Type B pancreatic cell (in vitro differentiated cells): Measurements from ENCODE around the gene RIMBP2. TPM values are rescaled to one million over a fixed set of nuclear protein-coding genes. Genes with fewer than 3 reads are reported as not detected.

Source experiments
- DNase-seq: peaks from one replicate; pipeline ENCODE4 v3.0.0; 2021; ENCODE audit warnings: mixed read lengths; ENCODE audit not compliant: unreplicated experiment; ENCODE audit errors: extremely low spot score
- H3K27ac Mint-ChIP-seq: 2 replicates; pipeline ENCODE4 v1.8.0; 2021; ENCODE audit warnings: mild to moderate bottlenecking, mixed read lengths
- H3K27me3 Mint-ChIP-seq: 2 replicates; pipeline ENCODE4 v1.8.0; 2021; ENCODE audit warnings: mixed read lengths
- H3K36me3 Mint-ChIP-seq: 2 replicates; pipeline ENCODE4 v1.8.0; 2021; ENCODE audit warnings: mixed read lengths
- H3K4me1 Mint-ChIP-seq: one replicate; pipeline ENCODE4 v1.8.0; 2021; ENCODE audit warnings: mixed read lengths; ENCODE audit not compliant: unreplicated experiment
- H3K4me3 Mint-ChIP-seq: 2 replicates; pipeline ENCODE4 v1.8.0; 2021; ENCODE audit warnings: mild to moderate bottlenecking, mixed read lengths
- H3K9me3 Mint-ChIP-seq: 2 replicates; pipeline ENCODE4 v1.8.0; 2021; ENCODE audit warnings: mixed read lengths
- CTCF ChIP-seq: fragments of 200-600 bp; sonication (generic); conservative IDR thresholded peaks from 2 replicates; pipeline ENCODE4 v1.5.0; 2021; ENCODE audit warnings: antibody characterized with exemption, mild to moderate bottlenecking
- total RNA-seq: library from RNA; stranded (reverse); gene quantifications from 2 replicates; pipeline ENCODE4 v1.2.1, GENCODE V29; 2021; ENCODE audit warnings: low replicate concordance

The RIMBP2 gene
- total RNA-seq, 1 donor from 2014 or later: 23.7 TPM

- peak; percentile 68 for DNase-seq
- H3K27ac Mint-ChIP-seq: peak overlapping the region; percentile 73
- peaks cover 19% of the 10 kb centered on the region for H3K27me3 Mint-ChIP-seq
- no peak for TF ChIP-seq CTCF
- H3K4me3 Mint-ChIP-seq: peak overlapping the region; percentile 88
- H3K4me1 Mint-ChIP-seq: peaks cover 31% of the 10 kb centered on the region
- H3K9me3 Mint-ChIP-seq: no peaks in the 10 kb centered on the region
- no peaks in the 10 kb centered on the region for H3K36me3 Mint-ChIP-seq
These were observed 725 bp downstream of the RIMBP2 start for GRCh38 chr12:130715150-130715997.

- Mint-ChIP-seq H3K4me3 (peak overlapping the region; percentile 86), H3K9me3 (no peaks in the 10 kb centered on the region), H3K36me3 (no peaks in the 10 kb centered on the region), H3K27me3 (peaks cover 19% of the 10 kb centered on the region), H3K4me1 (peaks cover 34% of the 10 kb centered on the region), H3K27ac (peak overlapping the region; percentile 63)
- TF ChIP-seq CTCF: no peak
- DNase-seq: no peak
These were observed 1.4 kb downstream of the RIMBP2 start for GRCh38 chr12:130714591-130715149.

GRCh38 chr12:130714091-130714590 is 2.0 kb downstream of the RIMBP2 start:
- Mint-ChIP-seq H3K4me1 (peaks cover 34% of the 10 kb centered on the region), H3K4me3 (peak overlapping the region; percentile 75), H3K27me3 (peaks cover 19% of the 10 kb centered on the region), H3K36me3 (no peaks in the 10 kb centered on the region), H3K9me3 (no peaks in the 10 kb centered on the region), H3K27ac (no peak overlapping the region)
- peak; percentile 68 for DNase-seq
- no peak for TF ChIP-seq CTCF

- no peaks in the 10 kb centered on the region for H3K36me3 Mint-ChIP-seq
- no peak for TF ChIP-seq CTCF
- peaks cover 34% of the 10 kb centered on the region for H3K4me1 Mint-ChIP-seq
- peaks cover 19% of the 10 kb centered on the region for H3K27me3 Mint-ChIP-seq
- peak overlapping the region; percentile 75 for H3K4me3 Mint-ChIP-seq
- DNase-seq: peak; percentile 49
- no peaks in the 10 kb centered on the region for H3K9me3 Mint-ChIP-seq
- H3K27ac Mint-ChIP-seq: no peak overlapping the region
These were observed 2.5 kb downstream of the RIMBP2 start for GRCh38 chr12:130713581-130713991.

GRCh38 chr12:130712346-130713065 is 3.6 kb downstream of the RIMBP2 start:
- Mint-ChIP-seq H3K36me3 (no peaks in the 10 kb centered on the region), H3K4me3 (peak overlapping the region; percentile 64), H3K9me3 (no peaks in the 10 kb centered on the region), H3K27ac (no peak overlapping the region), H3K27me3 (peaks cover 16% of the 10 kb centered on the region), H3K4me1 (peaks cover 23% of the 10 kb centered on the region)
- no peak for TF ChIP-seq CTCF
- DNase-seq: no peak
